H1 (cell line): Measurements from ENCODE around the gene ADH1B.

ENCODE experiments used
- CBX5 ChIP-seq: fragments of 300-800, 300-1000 bp; sonication (generic); IDR thresholded peaks from 2 replicates; pipeline ENCODE4 v1.7.1; 2016; ENCODE audit warnings: antibody characterized with exemption, low read length, low read depth
- EP300 ChIP-seq, 2 experiments: IDR thresholded peaks; 1 replicate in 1 of 2; 2 replicates in 1 of 2; pipeline ENCODE4 v1.6.1; 2011 to 2012; ENCODE audit warnings: low read depth in 2 of 2, low read length in 2 of 2, mild to moderate bottlenecking in 2 of 2, borderline replicate concordance in 1 of 2, inconsistent platforms in 1 of 2, moderate library complexity in 1 of 2
- EZH2 ChIP-seq: fragments of 200-600 bp; sonication (generic); IDR thresholded peaks from 2 replicates; pipeline ENCODE4 v1.7.1; 2012; ENCODE audit warnings: low read depth, mild to moderate bottlenecking, moderate library complexity, low read length, inconsistent platforms; ENCODE audit not compliant: severe bottlenecking
- GABPA ChIP-seq: IDR thresholded peaks from 2 replicates; pipeline ENCODE4 v1.6.1; 2011; ENCODE audit warnings: mild to moderate bottlenecking, low read length, moderate library complexity, borderline replicate concordance; ENCODE audit not compliant: insufficient read depth
- GTF2F1 ChIP-seq: IDR thresholded peaks from 2 replicates; pipeline ENCODE4 v1.6.1; 2012; ENCODE audit warnings: low read depth, low read length, improper control_type of control experiment, borderline replicate concordance
- POLR2A ChIP-seq, 2 experiments: IDR thresholded peaks; 1 replicate in 1 of 2; 2 replicates in 1 of 2; pipeline ENCODE4 v1.6.1; 2011; ENCODE audit warnings: low read depth in 2 of 2, low read length in 2 of 2, mild to moderate bottlenecking in 2 of 2; ENCODE audit errors: control extremely low read depth in 1 of 2
- RBBP5 ChIP-seq: IDR thresholded peaks from 2 replicates; pipeline ENCODE4 v1.7.1; 2012; ENCODE audit warnings: low read depth, mild to moderate bottlenecking, inconsistent platforms, low read length, moderate library complexity, borderline replicate concordance
- SIN3A ChIP-seq, 2 experiments: IDR thresholded peaks in 1 of 2; conservative IDR thresholded peaks in 1 of 2; 2 replicates each; pipeline ENCODE4 v1.6.1; 2011 to 2012; ENCODE audit warnings: low read length in 2 of 2, improper control_type of control experiment in 1 of 2, low read depth in 1 of 2, mild to moderate bottlenecking in 1 of 2
- SUZ12 ChIP-seq: fragments of 200-600 bp; sonication (generic); IDR thresholded peaks from 2 replicates; pipeline ENCODE4 v1.6.1; 2012; ENCODE audit warnings: mild to moderate bottlenecking, inconsistent platforms, low read length, moderate library complexity, mixed read lengths
- TAF1 ChIP-seq: IDR thresholded peaks from 2 replicates; pipeline ENCODE4 v1.6.1; 2011; ENCODE audit warnings: mild to moderate bottlenecking, low read depth, low read length
- TF ChIP-seq, protein P1 (sequence below), 3 experiments: IDR thresholded peaks; 1 replicate in 2 of 3; 2 replicates in 1 of 3; pipeline versions ENCODE4 v1.5.1 to v1.6.1; 2011; ENCODE audit warnings: low read length in 3 of 3, mild to moderate bottlenecking in 3 of 3, inconsistent platforms in 2 of 3, low read depth in 1 of 3, moderate library complexity in 1 of 3; ENCODE audit not compliant: insufficient read depth in 1 of 3; ENCODE audit errors: control extremely low read depth in 1 of 3
- TF ChIP-seq, protein P2 (sequence below): IDR thresholded peaks from 2 replicates; pipeline ENCODE4 v1.6.1; 2012; ENCODE audit warnings: low read length, inconsistent platforms
- TF ChIP-seq, protein P3 (sequence below): IDR thresholded peaks from 2 replicates; pipeline ENCODE4 v1.6.1; 2012; ENCODE audit warnings: inconsistent platforms
- TF ChIP-seq, protein P4 (sequence below): IDR thresholded peaks from 2 replicates; pipeline ENCODE4 v1.6.1; 2011; ENCODE audit warnings: low read depth, mild to moderate bottlenecking, low read length; ENCODE audit not compliant: insufficient read depth

GRCh38 chr4:99285387-99285786, 35.8 kb downstream of the ADH1B start:
- TF ChIP-seq SIN3A (conservative IDR thresholded peaks at IDR 0.05 in 1 of 2, IDR thresholded peaks at IDR 0.05 in 1 of 2; ENCODE audit: low read depth in 1 of 2, low read length in 2 of 2) (no peak), TAF1 (no peak), POLR2A (IDR thresholded peaks at IDR 0.05; ENCODE audit: control extremely low read depth in 1 of 2, low read depth in 2 of 2, low read length in 2 of 2) (no peak), EP300 (IDR thresholded peaks at IDR 0.05; ENCODE audit: borderline replicate concordance in 1 of 2, low read depth in 2 of 2, low read length in 2 of 2) (no peak), EZH2 (no peak), CBX5 (no peak), GTF2F1 (no peak), RBBP5 (no peak), SUZ12 (no peak), GABPA (no peak)
- TF ChIP-seq, protein P1, sequence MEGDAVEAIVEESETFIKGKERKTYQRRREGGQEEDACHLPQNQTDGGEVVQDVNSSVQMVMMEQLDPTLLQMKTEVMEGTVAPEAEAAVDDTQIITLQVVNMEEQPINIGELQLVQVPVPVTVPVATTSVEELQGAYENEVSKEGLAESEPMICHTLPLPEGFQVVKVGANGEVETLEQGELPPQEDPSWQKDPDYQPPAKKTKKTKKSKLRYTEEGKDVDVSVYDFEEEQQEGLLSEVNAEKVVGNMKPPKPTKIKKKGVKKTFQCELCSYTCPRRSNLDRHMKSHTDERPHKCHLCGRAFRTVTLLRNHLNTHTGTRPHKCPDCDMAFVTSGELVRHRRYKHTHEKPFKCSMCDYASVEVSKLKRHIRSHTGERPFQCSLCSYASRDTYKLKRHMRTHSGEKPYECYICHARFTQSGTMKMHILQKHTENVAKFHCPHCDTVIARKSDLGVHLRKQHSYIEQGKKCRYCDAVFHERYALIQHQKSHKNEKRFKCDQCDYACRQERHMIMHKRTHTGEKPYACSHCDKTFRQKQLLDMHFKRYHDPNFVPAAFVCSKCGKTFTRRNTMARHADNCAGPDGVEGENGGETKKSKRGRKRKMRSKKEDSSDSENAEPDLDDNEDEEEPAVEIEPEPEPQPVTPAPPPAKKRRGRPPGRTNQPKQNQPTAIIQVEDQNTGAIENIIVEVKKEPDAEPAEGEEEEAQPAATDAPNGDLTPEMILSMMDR (IDR thresholded peaks at IDR 0.05; ENCODE audit: control extremely low read depth in 1 of 3, insufficient read depth in 1 of 3, low read depth in 1 of 3, low read length in 3 of 3): no peak
- TF ChIP-seq, protein P2, sequence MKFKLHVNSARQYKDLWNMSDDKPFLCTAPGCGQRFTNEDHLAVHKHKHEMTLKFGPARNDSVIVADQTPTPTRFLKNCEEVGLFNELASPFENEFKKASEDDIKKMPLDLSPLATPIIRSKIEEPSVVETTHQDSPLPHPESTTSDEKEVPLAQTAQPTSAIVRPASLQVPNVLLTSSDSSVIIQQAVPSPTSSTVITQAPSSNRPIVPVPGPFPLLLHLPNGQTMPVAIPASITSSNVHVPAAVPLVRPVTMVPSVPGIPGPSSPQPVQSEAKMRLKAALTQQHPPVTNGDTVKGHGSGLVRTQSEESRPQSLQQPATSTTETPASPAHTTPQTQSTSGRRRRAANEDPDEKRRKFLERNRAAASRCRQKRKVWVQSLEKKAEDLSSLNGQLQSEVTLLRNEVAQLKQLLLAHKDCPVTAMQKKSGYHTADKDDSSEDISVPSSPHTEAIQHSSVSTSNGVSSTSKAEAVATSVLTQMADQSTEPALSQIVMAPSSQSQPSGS: no peak
- TF ChIP-seq, protein P3, sequence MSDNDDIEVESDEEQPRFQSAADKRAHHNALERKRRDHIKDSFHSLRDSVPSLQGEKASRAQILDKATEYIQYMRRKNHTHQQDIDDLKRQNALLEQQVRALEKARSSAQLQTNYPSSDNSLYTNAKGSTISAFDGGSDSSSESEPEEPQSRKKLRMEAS: no peak
- TF ChIP-seq, protein P4, sequence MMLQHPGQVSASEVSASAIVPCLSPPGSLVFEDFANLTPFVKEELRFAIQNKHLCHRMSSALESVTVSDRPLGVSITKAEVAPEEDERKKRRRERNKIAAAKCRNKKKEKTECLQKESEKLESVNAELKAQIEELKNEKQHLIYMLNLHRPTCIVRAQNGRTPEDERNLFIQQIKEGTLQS: no peak
